ENCODE measurements around the gene SLC29A1. TPM values are rescaled to one million over a fixed set of nuclear protein-coding genes. Genes with fewer than 3 reads are reported as not detected.

The SLC29A1 gene
- 161 to 231 TPM (median 221 TPM) in 3 replicates for total RNA-seq
- long read RNA-seq, transcript SLC29A1-209 (13 exons, 2,318 nt): major isoform, 185 of 691 reads
- long read RNA-seq, transcript SLC29A1-206 (13 exons, 2,183 nt): minor isoform, 112 of 691 reads
- long read RNA-seq, transcript SLC29A1-201 (12 exons, 2,159 nt): minor isoform, 7 of 691 reads
- long read RNA-seq, transcript SLC29A1-208 (13 exons, 2,326 nt): minor isoform, 21 of 691 reads
- long read RNA-seq, partial matches to known transcripts: 64 of 691 reads
- long read RNA-seq, other reads (novel, unspliced or antisense): 294 of 691 reads

GRCh38 chr6:44223319-44224028 is at the start of gene SLC29A1:
TSS of gene SLC29A1 (plus strand) at chr6:44223595. CDS start at chr6:44227314, 3,719 bp downstream.
- H3K27ac Mint-ChIP-seq (ENCODE audit: unreplicated experiment): peak within 1 kb of the TSS; percentile 100
- TF ChIP-seq CTCF (IDR thresholded peaks at IDR 0.05): peak; percentile 55
- peak within 1 kb of the TSS; percentile 86 for H3K4me3 Mint-ChIP-seq (ENCODE audit: unreplicated experiment)
- H3K36me3 Mint-ChIP-seq (ENCODE audit: low read depth): no peaks in the 10 kb centered on the region
- peaks cover 84% of the 10 kb centered on the region for H3K4me1 Mint-ChIP-seq (ENCODE audit: low read depth)
- no peaks in the 10 kb centered on the region for H3K9me3 Mint-ChIP-seq (ENCODE audit: low read depth)
- no peak for DNase-seq (ENCODE audit: low spot score)
- H3K27me3 Mint-ChIP-seq (ENCODE audit: low read depth): no peaks in the 10 kb centered on the region

GRCh38 chr6:44176130-44176761 is 47.1 kb upstream of the SLC29A1 start:
- Mint-ChIP-seq H3K36me3 (ENCODE audit: low read depth) (no peaks in the 10 kb centered on the region), H3K4me3 (ENCODE audit: unreplicated experiment) (no peak overlapping the region), H3K9me3 (ENCODE audit: low read depth) (no peaks in the 10 kb centered on the region), H3K27me3 (ENCODE audit: low read depth) (no peaks in the 10 kb centered on the region), H3K4me1 (ENCODE audit: low read depth) (peaks cover 37% of the 10 kb centered on the region), H3K27ac (ENCODE audit: unreplicated experiment) (no peak overlapping the region)
- no peak for DNase-seq (ENCODE audit: low spot score)
- TF ChIP-seq CTCF (IDR thresholded peaks at IDR 0.05): no peak

GRCh38 chr6:44176762-44177509 is 46.5 kb upstream of the SLC29A1 start:
- Mint-ChIP-seq H3K9me3 (ENCODE audit: low read depth) (no peaks in the 10 kb centered on the region), H3K36me3 (ENCODE audit: low read depth) (no peaks in the 10 kb centered on the region), H3K4me3 (ENCODE audit: unreplicated experiment) (no peak overlapping the region), H3K27me3 (ENCODE audit: low read depth) (no peaks in the 10 kb centered on the region), H3K27ac (ENCODE audit: unreplicated experiment) (no peak overlapping the region), H3K4me1 (ENCODE audit: low read depth) (peaks cover 37% of the 10 kb centered on the region)
- DNase-seq (ENCODE audit: low spot score): no peak
- TF ChIP-seq CTCF (IDR thresholded peaks at IDR 0.05): no peak

GRCh38 chr6:44177691-44178423 is 45.5 kb upstream of the SLC29A1 start:
- H3K27ac Mint-ChIP-seq (ENCODE audit: unreplicated experiment): peak overlapping the region; percentile 89
- no peak for DNase-seq (ENCODE audit: low spot score)
- TF ChIP-seq CTCF (IDR thresholded peaks at IDR 0.05): no peak
- H3K9me3 Mint-ChIP-seq (ENCODE audit: low read depth): no peaks in the 10 kb centered on the region
- peaks cover 33% of the 10 kb centered on the region for H3K4me1 Mint-ChIP-seq (ENCODE audit: low read depth)
- H3K27me3 Mint-ChIP-seq (ENCODE audit: low read depth): no peaks in the 10 kb centered on the region
- H3K4me3 Mint-ChIP-seq (ENCODE audit: unreplicated experiment): no peak overlapping the region
- no peaks in the 10 kb centered on the region for H3K36me3 Mint-ChIP-seq (ENCODE audit: low read depth)
